T-cell (primary cell): ENCODE data around the gene DECR2. TPM values are rescaled to one million over a fixed set of nuclear protein-coding genes. Genes with fewer than 3 reads are reported as not detected.
"Not testable (repeated sequence)": the region's sequence is repeated elsewhere in the genome, so short reads cannot be mapped to it uniquely, and the experiment has no call there.

Experiments used
- ATAC-seq, 4 experiments: fragments of 200-7000 bp in 3 of 4; fragments of 150-1000 bp in 1 of 4; cut with Tn5 transposase; replicated peaks in 1 of 4; 1 replicate in 3 of 4; 2 replicates in 1 of 4; pipeline ENCODE4 v1.10.0; 2021; ENCODE audit warnings: moderate library complexity in 3 of 4, mild to moderate bottlenecking in 2 of 4, moderate number of reproducible peaks in 1 of 4
- CTCF ChIA-PET, 2 donors: fragments of 300-600 bp; sonication (Branson Sonifier 250); formaldehyde crosslinking; loops; one replicate each; lab custom pipeline; 2022; ENCODE audit warnings: antibody characterized with exemption in 2 of 2; lab: Charles Lee
- POLR2A ChIA-PET, 2 donors: fragments of 300-600 bp; sonication (Branson Sonifier 250); formaldehyde crosslinking; loops; one replicate each; lab custom pipeline; 2022; ENCODE audit warnings: antibody characterized with exemption in 2 of 2; lab: Charles Lee
- DNase-seq, 35 experiments: peaks; one replicate each; pipeline versions ENCODE4 v3.0.0 to v3.0.0-alpha.2; 2013 to 2023
- H3K27ac ChIP-seq: one replicate; pipeline ENCODE4 v1.5.1; 2013; ENCODE audit warnings: low read length
- H3K27me3 ChIP-seq, 2 experiments: replicated peaks in 1 of 2; 1 replicate in 1 of 2; 2 replicates in 1 of 2; pipeline versions ENCODE4 v1.6.1 to v1.7.0; 2013; ENCODE audit warnings: low read length in 1 of 2, mixed read lengths in 1 of 2; ENCODE audit not compliant: control insufficient read depth in 2 of 2, insufficient read depth in 2 of 2; ENCODE audit errors: extremely low read depth in 1 of 2
- H3K36me3 ChIP-seq, 2 donors: 1 replicate in 1 of 2; 2 replicates in 1 of 2; pipeline versions ENCODE4 v1.6.1 to v1.7.0; 2013; ENCODE audit warnings: low read length in 1 of 2; ENCODE audit not compliant: control insufficient read depth in 2 of 2, insufficient read depth in 1 of 2; ENCODE audit errors: extremely low read depth in 1 of 2
- H3K4me1 ChIP-seq, 2 experiments: 1 replicate in 1 of 2; 2 replicates in 1 of 2; pipeline versions ENCODE4 v1.6.1 to v1.7.0; 2013; ENCODE audit warnings: low read length in 2 of 2, mixed read lengths in 1 of 2; ENCODE audit not compliant: insufficient read depth in 2 of 2, control insufficient read depth in 1 of 2; ENCODE audit errors: extremely low read depth in 1 of 2
- H3K4me3 ChIP-seq, 2 donors: 1 replicate in 1 of 2; 2 replicates in 1 of 2; pipeline versions ENCODE4 v1.5.1 to v1.7.0; 2013; ENCODE audit warnings: mild to moderate bottlenecking in 2 of 2, low read length in 1 of 2, moderate library complexity in 1 of 2; ENCODE audit not compliant: control insufficient read depth in 1 of 2; ENCODE audit errors: extremely low read depth in 1 of 2
- H3K9me3 ChIP-seq: 2 replicates; pipeline ENCODE4 v1.7.0; 2013
- H3K27ac Mint-ChIP-seq, 2 donors: one replicate each; pipeline ENCODE4 v1.8.0; 2020 to 2021; ENCODE audit warnings: mild to moderate bottlenecking in 2 of 2, mixed read lengths in 2 of 2
- H3K27me3 Mint-ChIP-seq, 2 donors: one replicate each; pipeline ENCODE4 v1.8.0; 2021 to 2022; ENCODE audit warnings: mixed read lengths in 2 of 2
- H3K36me3 Mint-ChIP-seq: one replicate; pipeline ENCODE4 v1.8.0; 2021; ENCODE audit warnings: mixed read lengths
- H3K4me1 Mint-ChIP-seq, 3 donors: one replicate each; pipeline ENCODE4 v1.8.0; 2020 to 2022; ENCODE audit warnings: mixed read lengths in 3 of 3, mild to moderate bottlenecking in 1 of 3
- H3K4me3 Mint-ChIP-seq, 3 donors: one replicate each; pipeline ENCODE4 v1.8.0; 2020 to 2022; ENCODE audit warnings: mild to moderate bottlenecking in 3 of 3, mixed read lengths in 3 of 3, moderate library complexity in 3 of 3
- H3K9me3 Mint-ChIP-seq, 3 donors: one replicate each; pipeline ENCODE4 v1.8.0; 2020 to 2022; ENCODE audit warnings: mixed read lengths in 3 of 3
- whole genome bisulfite sequencing: methylation state at CpG from one replicate; pipeline ENCODE4 v1.1.5; 2013; ENCODE audit warnings: missing lambda C conversion rate; ENCODE audit not compliant: insufficient coverage; 5-methylcytosine and 5-hydroxymethylcytosine counted together
- total RNA-seq, 35 experiments: library from RNA in 6 of 35; stranded (reverse) in 6 of 35; fragments of 120-200 nt in 1 of 35; gene quantifications; one replicate each; pipeline versions ENCODE4 v1.2.1 to v1.2.4 and lab custom pipeline; 2013 to 2026

DECR2 gene
- total RNA-seq, 5 donors from 2014 or later (not counting 1 experiment from before 2014, with no cell fraction given): 10.5 to 17.6 (median 11.3) TPM

DNA sequence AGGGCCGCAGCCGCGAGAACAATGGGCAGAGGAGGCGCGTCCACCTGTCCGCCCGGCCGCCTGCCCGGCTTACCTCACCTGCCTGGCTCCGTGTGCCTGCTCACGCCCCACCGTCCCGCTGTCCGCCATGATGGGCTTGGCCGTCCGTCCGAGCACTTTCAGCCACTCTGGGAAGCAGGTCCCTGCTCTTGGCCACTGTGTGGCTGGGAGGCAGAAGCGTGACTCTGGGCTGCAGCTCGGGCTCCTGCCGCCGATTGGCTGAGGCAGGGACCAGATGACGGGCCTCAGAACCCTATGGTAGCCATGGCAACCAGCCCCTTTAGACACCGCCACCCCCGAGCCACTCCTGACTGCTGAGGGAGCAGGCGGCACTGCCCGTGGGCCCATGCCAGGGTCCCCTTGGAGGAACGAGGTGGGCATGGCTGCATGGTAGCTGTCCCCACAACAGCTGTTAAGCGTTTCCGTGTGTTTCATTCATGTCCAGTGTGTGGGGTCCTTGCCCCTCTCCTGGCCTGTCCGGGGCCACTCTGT, 40.3 kb upstream of the DECR2 start:
- WGBS: 92% methylated on average over 30 of the region's 30 CpGs
- H3K4me3 ChIP-seq: no peak overlapping the region

DNA sequence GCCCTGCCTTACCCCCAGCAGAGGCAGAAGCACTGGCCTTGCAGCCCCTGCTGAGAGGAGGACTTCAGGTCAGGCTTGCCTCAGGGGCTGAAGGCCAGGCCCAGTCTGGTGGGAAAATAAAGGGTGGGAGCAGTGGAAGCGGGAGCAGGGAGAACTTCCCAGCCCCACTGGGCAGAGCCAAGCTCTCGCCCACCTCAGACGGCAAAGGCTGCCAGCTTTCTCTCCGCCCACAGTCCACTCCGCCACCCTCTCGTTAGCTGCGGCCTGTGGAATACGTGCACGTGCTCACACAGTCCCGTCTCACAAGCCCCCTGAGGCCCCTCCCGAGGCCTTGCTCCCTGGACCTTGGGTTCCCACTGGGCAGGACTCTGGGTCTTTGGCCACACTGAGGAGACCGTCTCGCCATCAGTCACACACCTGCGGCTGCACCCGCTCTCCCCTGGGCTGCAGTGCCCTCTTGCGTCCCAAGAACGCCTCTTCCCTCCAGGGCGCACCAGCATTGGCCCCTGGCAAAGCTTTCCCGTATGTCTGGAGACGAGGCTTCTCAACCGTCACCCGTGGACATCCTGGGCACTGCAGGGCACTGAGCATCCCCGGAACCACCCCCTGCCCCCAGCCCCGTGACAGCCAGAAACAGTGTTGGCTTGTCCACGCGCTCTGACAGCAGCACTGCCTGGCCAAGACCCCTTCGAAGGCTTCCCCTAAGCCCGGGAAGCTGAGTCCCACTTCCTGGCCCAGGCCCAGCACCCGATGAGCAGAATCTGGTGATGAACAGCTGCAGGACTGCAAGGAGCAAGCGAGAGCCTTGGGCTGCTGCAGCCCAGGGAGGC, 39.6 kb upstream of the DECR2 start:
- H3K4me3 ChIP-seq: no peak overlapping the region
- H3K4me1 Mint-ChIP-seq: peaks cover 5 to 7% (median 5%) of the 10 kb centered on the region in 3 donors
- ATAC-seq (peak; percentile 89 to 94 (median 90)), DNase-seq (peak; percentile 42 to 86 (median 66))
- peaks cover 0 to 19% of the 10 kb centered on the region in 2 experiments for H3K27me3 ChIP-seq
- H3K27ac ChIP-seq: no peak overlapping the region
- peaks cover 0 to 4% of the 10 kb centered on the region in 2 donors for H3K27me3 Mint-ChIP-seq
- H3K9me3 ChIP-seq: no peaks in the 10 kb centered on the region
- no peaks in the 10 kb centered on the region for H3K9me3 Mint-ChIP-seq
- peaks cover 0 to 12% of the 10 kb centered on the region in 2 experiments for H3K4me1 ChIP-seq
- peaks cover 2% of the 10 kb centered on the region for H3K36me3 Mint-ChIP-seq
- peaks cover 0 to 2% of the 10 kb centered on the region in 2 donors for H3K36me3 ChIP-seq
- H3K4me3 Mint-ChIP-seq: peak overlapping the region; percentile 21 to 45 (median 28)
- ChIA-PET CTCF (interaction anchor here (0.6 to 1.4 kb wide), 14 partner anchors 9 to 287 kb away, joined by 3 to 8 read pairs (median 3); partner anchors contain the start of genes AXIN1 (in 1 of the 2) and LUC7L (in 1 of the 2)), POLR2A (no interaction called here)
- WGBS: 29% methylated on average over 28 of the region's 30 CpGs
- H3K27ac Mint-ChIP-seq: no peak overlapping the region

More for the DNA sequence above, 40.3 kb upstream of the DECR2 start:
- Histone ChIP-seq H3K9me3 (no peaks in the 10 kb centered on the region), H3K27ac (no peak overlapping the region), H3K4me1 (peaks cover 0 to 19% of the 10 kb centered on the region in 2 experiments), H3K36me3 (peaks cover 0 to under 1% of the 10 kb centered on the region in 2 donors), H3K27me3 (peaks cover 0 to 19% of the 10 kb centered on the region in 2 experiments)
- Mint-ChIP-seq H3K27me3 (peaks cover 0 to 4% of the 10 kb centered on the region in 2 donors), H3K4me3 (peak overlapping the region in 1 of 3 donors; percentile 28), H3K36me3 (no peaks in the 10 kb centered on the region), H3K9me3 (no peaks in the 10 kb centered on the region), H3K27ac (no peak overlapping the region), H3K4me1 (peaks cover 5 to 7% (median 7%) of the 10 kb centered on the region in 3 donors)
- CTCF ChIA-PET: interaction anchor here (0.6 to 1.4 kb wide), 8 partner anchors 126 to 254 kb away, joined by 3 to 6 read pairs (median 3); no protein-coding TSS in a partner anchor
- POLR2A ChIA-PET: no interaction called here
- ATAC-seq: no peak
- no peak for DNase-seq

DNA sequence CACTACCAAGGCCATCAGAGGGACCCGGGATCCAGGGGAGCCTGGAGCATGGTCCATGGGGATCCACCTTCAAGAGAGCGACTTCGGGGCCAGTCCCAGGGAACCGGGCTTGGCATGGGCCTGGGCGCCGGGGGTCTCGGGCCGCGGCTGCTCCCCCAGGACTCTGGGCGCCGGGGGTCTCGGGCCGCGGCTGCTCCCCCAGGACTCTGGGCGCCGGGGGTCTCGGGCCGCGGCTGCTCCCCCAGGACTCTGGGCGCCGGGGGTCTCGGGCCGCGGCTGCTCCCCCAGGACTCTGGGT, 39.0 kb upstream of the DECR2 start:
- 90% methylated on average over 4 of the region's 24 CpGs for WGBS
- H3K4me3 Mint-ChIP-seq, DNase-seq, H3K4me1 Mint-ChIP-seq, H3K9me3 ChIP-seq, H3K36me3 ChIP-seq, H3K27me3 Mint-ChIP-seq, H3K4me3 ChIP-seq, POLR2A ChIA-PET, H3K36me3 Mint-ChIP-seq, H3K27ac Mint-ChIP-seq, H3K27ac ChIP-seq, H3K9me3 Mint-ChIP-seq: not testable (repeated sequence)
- ATAC-seq: peak in 1 of 4 experiments; percentile 7
- CTCF ChIA-PET: interaction anchor here (0.6 to 1.4 kb wide), 7 partner anchors 10 to 287 kb away, joined by 3 to 8 read pairs (median 4); partner anchors contain the start of genes AXIN1 (in 1 of the 2) and LUC7L (in 1 of the 2)
- Histone ChIP-seq H3K4me1 (peaks cover 0 to 12% of the 10 kb centered on the region in 2 experiments), H3K27me3 (peaks cover 0 to 19% of the 10 kb centered on the region in 2 experiments)

DNA sequence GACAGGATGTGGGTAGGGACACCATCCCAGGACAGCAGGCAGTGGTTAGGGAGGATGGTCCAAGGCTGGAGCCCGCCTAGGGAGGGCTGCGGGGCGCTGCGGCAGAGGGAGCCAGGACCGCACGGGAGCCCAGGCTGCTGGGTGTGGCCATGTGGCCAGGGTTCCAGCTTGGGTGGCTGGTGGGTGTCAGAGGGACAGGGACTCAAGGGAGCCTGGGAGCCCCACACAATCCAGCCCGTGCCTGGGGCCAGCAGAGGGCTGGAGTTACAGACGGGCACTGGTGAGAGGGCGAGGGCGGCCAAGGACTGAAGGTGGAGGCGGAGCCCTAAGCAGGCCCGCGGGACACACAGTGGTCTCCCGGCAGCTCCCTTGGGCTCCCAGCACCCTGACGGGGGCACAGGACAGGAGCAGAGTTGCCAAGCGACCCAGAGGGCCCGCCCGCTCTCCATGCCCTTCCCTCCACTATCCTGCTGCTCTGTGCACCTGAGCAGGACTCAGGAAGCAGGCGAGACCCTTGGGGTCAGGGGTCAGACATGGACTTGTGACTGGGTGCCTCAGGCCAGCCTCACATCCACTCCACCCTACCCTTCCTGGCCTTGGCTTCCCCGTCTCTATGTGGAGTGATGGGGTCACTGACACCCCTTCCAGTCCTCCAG, 38.4 kb upstream of the DECR2 start:
- H3K27me3 Mint-ChIP-seq: peaks cover 0 to 4% of the 10 kb centered on the region in 2 donors
- Histone ChIP-seq H3K36me3 (peaks cover 0 to 8% of the 10 kb centered on the region in 2 donors), H3K4me1 (peaks cover 0 to 12% of the 10 kb centered on the region in 2 experiments), H3K27ac (no peak overlapping the region), H3K27me3 (peaks cover 0 to 19% of the 10 kb centered on the region in 2 experiments), H3K4me3 (no peak overlapping the region), H3K9me3 (no peaks in the 10 kb centered on the region)
- H3K27ac Mint-ChIP-seq: no peak overlapping the region
- H3K9me3 Mint-ChIP-seq: no peaks in the 10 kb centered on the region
- H3K36me3 Mint-ChIP-seq: peaks cover 4% of the 10 kb centered on the region
- H3K4me1 Mint-ChIP-seq: peaks cover 5 to 7% (median 5%) of the 10 kb centered on the region in 3 donors
- no peak overlapping the region for H3K4me3 Mint-ChIP-seq
- ChIA-PET POLR2A (no interaction called here), CTCF (interaction anchor here in 1 of 2 donors (1.4 kb wide), 1 partner anchor 135 kb away, joined by 6 read pairs; no protein-coding TSS in a partner anchor)
- 77% methylated on average over 19 of the region's 20 CpGs for WGBS
- no peak for DNase-seq
- ATAC-seq: no peak

DNA sequence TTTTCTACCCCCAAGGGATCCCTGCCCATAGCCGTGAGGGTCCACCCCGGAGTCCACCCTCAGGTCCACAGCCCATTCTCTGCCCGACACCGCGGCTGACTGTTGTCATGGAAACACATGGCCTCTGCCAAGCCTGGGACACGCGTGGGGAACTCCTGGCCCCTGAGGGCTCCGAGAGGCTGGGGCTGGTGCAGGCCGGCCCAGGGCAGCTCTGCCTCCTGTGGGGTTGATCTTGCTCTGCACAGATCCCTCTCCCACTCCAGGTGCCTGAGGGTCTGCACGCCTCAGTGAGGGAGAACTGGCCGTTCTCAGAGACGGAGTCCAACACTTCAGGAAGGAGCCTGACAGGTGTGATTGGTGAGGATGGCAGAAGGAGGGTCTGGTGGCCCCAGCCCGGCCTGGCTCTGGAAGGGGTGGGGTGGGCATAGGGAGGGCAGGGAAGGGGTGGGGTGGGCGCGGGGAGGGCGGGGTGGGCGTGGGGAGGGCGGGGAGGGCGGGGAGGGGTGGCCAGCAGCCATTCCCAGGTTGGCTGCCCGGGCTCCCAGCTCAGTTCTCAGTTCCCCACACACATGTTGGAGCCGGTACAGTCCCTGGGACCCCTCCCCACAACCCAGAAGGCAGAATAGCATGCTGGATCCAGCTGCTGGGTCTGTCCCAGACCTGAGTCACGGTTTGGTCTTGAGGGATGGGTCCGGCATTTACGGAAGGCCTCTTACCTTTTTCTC, 37.8 kb upstream of the DECR2 start:
- 33% methylated on average over 9 of the region's 24 CpGs for WGBS

More for the DNA sequence above, 37.8 kb upstream of the DECR2 start:
- Mint-ChIP-seq H3K4me1 (peaks cover 5 to 7% (median 5%) of the 10 kb centered on the region in 3 donors), H3K27ac (no peak overlapping the region), H3K4me3 (no peak overlapping the region), H3K36me3 (peaks cover 7% of the 10 kb centered on the region), H3K27me3 (peaks cover 0 to 4% of the 10 kb centered on the region in 2 donors), H3K9me3 (no peaks in the 10 kb centered on the region)
- Histone ChIP-seq H3K27ac (no peak overlapping the region), H3K4me1 (peaks cover 0 to 14% of the 10 kb centered on the region in 2 experiments), H3K36me3 (peaks cover 0 to 10% of the 10 kb centered on the region in 2 donors), H3K9me3 (no peaks in the 10 kb centered on the region), H3K4me3 (no peak overlapping the region), H3K27me3 (peaks cover 0 to 19% of the 10 kb centered on the region in 2 experiments)
- CTCF ChIA-PET: no interaction called here
- no peak for ATAC-seq
- POLR2A ChIA-PET: no interaction called here
- no peak for DNase-seq
